Measurements from ENCODE around the gene PPP6R2. TPM values are rescaled to one million over a fixed set of nuclear protein-coding genes. Genes with fewer than 3 reads are reported as not detected.

The PPP6R2 gene
- total and polyA plus RNA-seq, 8 donors = 24.4 to 243 (median 62.3) TPM

DNA sequence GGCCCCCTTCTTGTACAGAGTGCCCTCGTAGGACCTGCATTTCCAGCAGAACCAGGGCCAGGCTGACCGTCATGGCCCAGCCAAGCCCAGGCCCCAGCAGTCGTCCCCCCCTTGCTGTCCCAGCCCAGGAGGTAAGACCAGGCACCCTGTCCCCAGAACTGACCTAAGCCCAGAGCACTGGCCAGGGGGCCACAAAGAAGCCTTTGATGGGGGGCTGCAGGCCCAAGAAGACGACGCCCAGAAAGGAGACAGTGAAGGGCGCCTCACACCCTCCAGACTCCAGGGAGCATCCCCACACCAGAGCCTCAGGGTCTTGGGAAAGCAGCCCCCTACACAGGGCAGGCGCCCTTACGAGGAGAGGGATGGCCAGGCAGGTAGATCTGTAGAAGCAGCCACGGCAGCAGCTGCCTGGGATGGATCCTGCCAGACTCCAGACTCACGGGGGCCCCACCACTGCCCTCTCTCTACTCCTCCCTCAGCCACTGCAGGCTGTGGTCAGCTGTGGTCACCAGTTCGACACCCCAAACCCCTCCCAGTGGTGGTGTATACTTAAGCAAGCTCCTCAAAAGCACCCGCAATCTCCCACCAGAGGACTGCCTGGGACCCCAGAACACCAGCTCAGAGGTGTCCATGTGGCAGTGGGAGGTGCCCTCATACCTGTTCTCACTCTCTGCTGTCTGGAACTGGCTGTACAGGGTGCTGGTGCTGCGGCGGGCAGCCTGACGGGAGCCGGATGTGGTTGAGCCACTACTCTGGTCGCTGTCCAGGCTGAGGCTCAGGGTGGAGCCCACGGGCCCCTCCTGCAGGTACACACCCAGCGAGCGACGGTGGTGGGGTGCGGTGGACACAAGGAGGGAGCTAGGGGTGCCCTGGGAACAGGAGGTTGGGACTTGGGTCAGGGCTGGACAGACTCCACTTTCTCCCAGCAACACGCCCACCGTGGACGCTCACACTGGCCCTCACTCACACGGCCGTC, 104.7 kb downstream of the PPP6R2 start:
- peak; percentile 48 to 69 for DNase-seq
- no peaks in the 10 kb centered on the region for H3K27me3 ChIP-seq
- H3K36me3 ChIP-seq = peaks cover 32 to 91% (median 89%) of the 10 kb centered on the region in 4 donors
- H3K4me3 ChIP-seq = no peak overlapping the region
- no peak for TF ChIP-seq EP300 (IDR thresholded peaks at IDR 0.05)
- peak in 1 of 3 donors; percentile 27 for TF ChIP-seq POLR2AphosphoS5 (IDR thresholded peaks at IDR 0.05)
- H3K4me1 ChIP-seq = peaks cover 20 to 56% (median 46%) of the 10 kb centered on the region in 4 donors
- H3K9me3 ChIP-seq = no peaks in the 10 kb centered on the region
- intact Hi-C loops (cut with DNase I; ENCODE audit: low total_unique reads) = no loop called here
- H3K27ac ChIP-seq = peak overlapping the region; percentile 3 to 47 (median 34)
- WGBS, 5 donors = 49 to 78% (median 63%) methylated on average over 15 to 27 of the region's 27 CpGs

DNA sequence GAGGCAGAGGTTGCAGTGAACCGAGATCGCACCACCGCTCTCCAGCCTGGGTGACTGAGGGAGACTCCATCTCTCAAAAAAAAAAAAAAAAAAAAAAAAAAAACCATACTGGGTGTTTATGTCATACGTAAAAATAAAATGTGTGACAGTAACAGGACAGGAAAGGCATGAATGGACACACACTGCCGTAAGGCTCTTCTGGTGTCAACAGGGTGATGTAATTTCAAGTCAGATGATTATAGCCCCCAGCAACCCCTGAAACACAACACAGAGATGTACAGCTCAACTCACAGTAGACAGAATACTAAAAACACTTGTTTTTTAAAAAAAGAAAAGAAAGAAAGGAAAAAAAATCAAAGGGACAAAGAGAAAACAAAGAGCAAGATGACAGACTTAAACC, 109.5 kb downstream of the PPP6R2 start:
- DNase-seq = no peak
- Histone ChIP-seq H3K4me1 (peaks cover 0 to 11% (median 4%) of the 10 kb centered on the region in 4 donors), H3K4me3 (no peak overlapping the region), H3K36me3 (peaks cover 54 to 97% (median 94%) of the 10 kb centered on the region in 4 donors), H3K27me3 (no peaks in the 10 kb centered on the region), H3K9me3 (no peaks in the 10 kb centered on the region), H3K27ac (no peak overlapping the region)
- TF ChIP-seq POLR2A (IDR thresholded peaks at IDR 0.05) = no peak
- TF ChIP-seq POLR2AphosphoS5 (IDR thresholded peaks at IDR 0.05) = no peak
- no peak for TF ChIP-seq EP300 (IDR thresholded peaks at IDR 0.05)
- TF ChIP-seq, protein P1, sequence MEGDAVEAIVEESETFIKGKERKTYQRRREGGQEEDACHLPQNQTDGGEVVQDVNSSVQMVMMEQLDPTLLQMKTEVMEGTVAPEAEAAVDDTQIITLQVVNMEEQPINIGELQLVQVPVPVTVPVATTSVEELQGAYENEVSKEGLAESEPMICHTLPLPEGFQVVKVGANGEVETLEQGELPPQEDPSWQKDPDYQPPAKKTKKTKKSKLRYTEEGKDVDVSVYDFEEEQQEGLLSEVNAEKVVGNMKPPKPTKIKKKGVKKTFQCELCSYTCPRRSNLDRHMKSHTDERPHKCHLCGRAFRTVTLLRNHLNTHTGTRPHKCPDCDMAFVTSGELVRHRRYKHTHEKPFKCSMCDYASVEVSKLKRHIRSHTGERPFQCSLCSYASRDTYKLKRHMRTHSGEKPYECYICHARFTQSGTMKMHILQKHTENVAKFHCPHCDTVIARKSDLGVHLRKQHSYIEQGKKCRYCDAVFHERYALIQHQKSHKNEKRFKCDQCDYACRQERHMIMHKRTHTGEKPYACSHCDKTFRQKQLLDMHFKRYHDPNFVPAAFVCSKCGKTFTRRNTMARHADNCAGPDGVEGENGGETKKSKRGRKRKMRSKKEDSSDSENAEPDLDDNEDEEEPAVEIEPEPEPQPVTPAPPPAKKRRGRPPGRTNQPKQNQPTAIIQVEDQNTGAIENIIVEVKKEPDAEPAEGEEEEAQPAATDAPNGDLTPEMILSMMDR (IDR thresholded peaks at IDR 0.05) = no peak
- intact Hi-C loops (cut with DNase I; ENCODE audit: low total_unique reads) = no loop called here
- whole genome bisulfite sequencing, 5 donors = 86 to 92% (median 90%) methylated on average over 5 of the region's 5 CpGs

DNA sequence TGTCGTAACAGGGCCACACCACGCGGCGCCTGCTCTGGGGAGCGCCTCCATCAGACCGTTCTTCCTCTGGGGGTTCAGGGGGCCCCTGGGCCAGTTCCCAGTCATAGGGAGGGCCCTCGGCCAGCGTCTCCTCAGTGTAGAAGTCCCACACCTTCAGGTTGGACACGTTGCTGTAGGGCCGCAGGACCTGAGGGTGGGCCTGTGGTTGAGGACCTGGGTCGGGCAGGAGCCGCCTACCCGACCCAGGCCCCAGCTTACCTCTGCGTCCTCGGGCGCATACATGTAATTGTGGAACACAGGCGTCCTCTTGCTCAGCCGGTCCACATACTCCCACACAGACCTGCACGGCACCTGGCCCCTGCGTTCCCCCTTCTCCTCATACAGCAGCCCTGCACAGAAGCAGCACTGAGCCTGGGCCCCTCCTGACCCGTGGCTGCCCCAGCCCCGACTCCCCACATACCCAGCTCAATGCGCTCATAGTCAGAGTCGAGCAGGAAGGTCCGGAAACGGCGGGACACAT, 111.5 kb downstream of the PPP6R2 start:
- no peak overlapping the region for H3K4me3 ChIP-seq
- 93 to 97% (median 95%) methylated on average over 16 to 27 of the region's 27 CpGs for WGBS, 5 donors
- no peaks in the 10 kb centered on the region for H3K4me1 ChIP-seq
- peaks cover 62 to 98% (median 95%) of the 10 kb centered on the region in 4 donors for H3K36me3 ChIP-seq
- H3K9me3 ChIP-seq = no peaks in the 10 kb centered on the region
- H3K27me3 ChIP-seq = no peaks in the 10 kb centered on the region
- TF ChIP-seq, protein P1 (IDR thresholded peaks at IDR 0.05) = no peak
- TF ChIP-seq POLR2AphosphoS5 (IDR thresholded peaks at IDR 0.05) = no peak
- TF ChIP-seq POLR2A (IDR thresholded peaks at IDR 0.05) = no peak
- no peak for TF ChIP-seq EP300 (IDR thresholded peaks at IDR 0.05)
- intact Hi-C loops (cut with DNase I; ENCODE audit: low total_unique reads) = no loop called here
- DNase-seq = no peak
- H3K27ac ChIP-seq = no peak overlapping the region

DNA sequence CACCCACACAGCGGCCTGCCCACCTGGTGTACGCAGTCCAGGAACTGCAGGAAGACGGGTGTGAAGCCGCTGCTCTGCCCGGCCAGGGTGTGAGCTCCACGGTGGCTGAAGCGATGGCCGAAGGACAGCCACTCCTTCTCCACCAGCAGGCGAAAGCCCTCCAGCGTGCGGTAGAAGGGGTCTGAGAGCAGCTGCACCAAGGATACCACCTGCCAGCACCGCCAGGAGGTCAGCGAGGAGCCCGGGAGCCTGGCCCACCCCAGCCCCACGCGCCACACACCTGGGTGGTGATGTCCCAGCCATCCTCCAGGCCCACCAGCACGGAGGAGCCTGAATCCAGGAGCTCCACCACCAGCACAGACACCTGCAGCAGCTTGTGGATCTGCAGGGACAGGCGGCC, 112.1 kb downstream of the PPP6R2 start:
- no peaks in the 10 kb centered on the region for H3K9me3 ChIP-seq
- no peak for TF ChIP-seq POLR2A (IDR thresholded peaks at IDR 0.05)
- TF ChIP-seq, protein P1 (IDR thresholded peaks at IDR 0.05) = no peak
- no peak for TF ChIP-seq POLR2AphosphoS5 (IDR thresholded peaks at IDR 0.05)
- no peak for TF ChIP-seq EP300 (IDR thresholded peaks at IDR 0.05)
- intact Hi-C loops (cut with DNase I; ENCODE audit: low total_unique reads) = no loop called here
- H3K4me3 ChIP-seq = no peak overlapping the region
- no peak for DNase-seq
- H3K27ac ChIP-seq = no peak overlapping the region
- H3K27me3 ChIP-seq = no peaks in the 10 kb centered on the region
- H3K36me3 ChIP-seq = peaks cover 63 to 98% (median 95%) of the 10 kb centered on the region in 4 donors
- H3K4me1 ChIP-seq = no peaks in the 10 kb centered on the region
- 90 to 98% (median 93%) methylated on average over 6 to 18 of the region's 18 CpGs for WGBS, 5 donors
